HepG2 (cell line): ENCODE measurements around the gene SINHCAF. TPM values are rescaled to one million over a fixed set of nuclear protein-coding genes. Genes with fewer than 3 reads are reported as not detected.

Experiments used
- FOXK2 ChIP-seq: fragments of 450-650 bp; IDR thresholded peaks from 2 replicates; pipeline ENCODE4 v1.6.1; 2016
- LCORL ChIP-seq, 2 experiments: fragments of 450-650 bp in 1 of 2; sonication (generic) in 1 of 2; formaldehyde crosslinking in 1 of 2; IDR thresholded peaks; 2 replicates each; pipeline versions ENCODE4 v1.5.0 to v1.6.1; 2017 to 2020; ENCODE audit warnings: antibody characterized with exemption in 1 of 2, missing genetic modification reagents in 1 of 2
- MAZ ChIP-seq, 2 experiments: sonication (generic) in 1 of 2; formaldehyde crosslinking in 1 of 2; IDR thresholded peaks; 2 replicates each; pipeline versions ENCODE4 v1.5.0 to v1.6.1; 2012 to 2020; ENCODE audit warnings: low read depth in 2 of 2, mild to moderate bottlenecking in 2 of 2, borderline replicate concordance in 1 of 2, improper control_type of control experiment in 1 of 2, low read length in 1 of 2, missing genetic modification reagents in 1 of 2, moderate library complexity in 1 of 2
- NR2C2 ChIP-seq: sonication (generic); formaldehyde crosslinking; IDR thresholded peaks from 2 replicates; pipeline ENCODE4 v1.4.0; 2020; ENCODE audit warnings: missing genetic modification reagents, mild to moderate bottlenecking, moderate library complexity, borderline replicate concordance
- ZBTB1 ChIP-seq: sonication (generic); formaldehyde crosslinking; IDR thresholded peaks from 2 replicates; pipeline ENCODE4 v1.4.0; 2020; ENCODE audit warnings: missing genetic modification reagents, borderline replicate concordance
- ZNF335 ChIP-seq: sonication (generic); formaldehyde crosslinking; IDR thresholded peaks from 2 replicates; pipeline ENCODE4 v1.4.0; 2020; ENCODE audit warnings: missing genetic modification reagents
- ZNF782 ChIP-seq: sonication (generic); formaldehyde crosslinking; IDR thresholded peaks from 2 replicates; pipeline ENCODE4 v1.4.0; 2020; ENCODE audit warnings: missing genetic modification reagents, mild to moderate bottlenecking, borderline replicate concordance
- ZNF883 ChIP-seq: sonication (generic); formaldehyde crosslinking; IDR thresholded peaks from 2 replicates; pipeline ENCODE4 v1.5.1; 2020; ENCODE audit warnings: mild to moderate bottlenecking, missing genetic modification reagents; ENCODE audit errors: not compliant biosample characterization
- polyA plus RNA-seq, 8 experiments: library from polyadenylated mRNA; depleted of rRNA in 3 of 8; stranded (reverse) in 7 of 8; unstranded in 1 of 8; fragments of >200 nt; fragmentation: Illumina TruSeq in 4 of 8; extraction: Trizol in 4 of 8; gene quantifications; 2 replicates each; pipeline versions ENCODE4 v1.2.1 to v1.2.3, GENCODE V29; 2011 to 2016; ENCODE audit warnings: low read depth in 4 of 8, missing spikeins in 1 of 8, mixed read lengths in 1 of 8; ENCODE audit not compliant: insufficient read depth in 1 of 8
- total RNA-seq, 5 experiments: library from RNA; depleted of rRNA; stranded (reverse); fragments of >200 nt; fragmentation: Illumina TruSeq; extraction: Trizol; gene quantifications; 2 replicates each; pipeline ENCODE4 v1.2.3, GENCODE V29; 2016; ENCODE audit warnings: low read depth in 1 of 5
- TF ChIP-seq, protein P1 (sequence below): sonication (generic); formaldehyde crosslinking; IDR thresholded peaks from 2 replicates; pipeline ENCODE4 v1.4.0; 2020; ENCODE audit warnings: missing genetic modification reagents
- TF ChIP-seq, protein P2 (sequence below): IDR thresholded peaks from 2 replicates; pipeline ENCODE4 v1.6.1; 2016; ENCODE audit warnings: missing compliant biosample characterization, missing genetic modification reagents, borderline replicate concordance
- TF ChIP-seq, protein P3 (sequence below): sonication (generic); formaldehyde crosslinking; IDR thresholded peaks from 2 replicates; pipeline ENCODE4 v1.9.0; 2021; ENCODE audit warnings: mild to moderate bottlenecking, missing genetic modification reagents

The SINHCAF gene
- total and polyA plus RNA-seq, 2 of the 13 experiments (the other 11 are each of a cell fraction or from before 2014, with no cell fraction given): 54.6 to 97.8 TPM

DNA sequence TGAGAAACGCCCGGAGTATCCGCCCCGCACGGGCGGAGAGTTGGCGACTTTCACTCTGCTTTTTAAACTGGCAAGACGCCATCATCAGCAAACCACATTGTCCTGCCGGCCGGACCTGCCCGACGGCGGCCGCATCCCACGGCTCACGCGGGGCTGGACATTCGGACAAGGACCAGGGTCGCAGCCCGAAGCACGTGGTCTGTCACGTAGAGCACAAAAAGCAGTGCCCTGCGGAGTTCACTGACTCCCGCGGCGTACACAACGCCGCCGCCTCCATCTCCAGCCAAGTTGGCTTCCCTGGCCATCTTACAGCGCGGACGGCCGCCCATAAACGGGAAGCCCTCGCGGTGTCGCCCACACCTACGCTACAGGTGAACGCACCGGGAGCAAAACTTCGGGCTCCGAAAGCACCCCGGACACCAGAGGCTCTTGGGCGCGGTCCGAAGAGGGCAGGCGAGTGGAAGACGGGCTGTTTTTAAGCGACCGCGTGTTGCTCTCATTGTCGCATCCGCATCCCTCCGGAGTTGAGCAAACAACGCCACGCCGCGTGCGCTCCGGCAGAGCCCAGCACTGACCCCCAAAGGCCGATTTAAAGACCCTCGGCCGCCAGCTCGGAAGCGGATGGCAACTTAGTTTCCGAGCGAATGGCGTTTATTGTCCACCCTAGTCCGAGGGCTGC, 966 bp downstream of the SINHCAF start (continued):
- TF ChIP-seq ZNF883 (CRISPR knock-in tag) (no peak), ZNF782 (CRISPR knock-in tag) (peak; percentile 52; the same call in 1 of the 2 replicates), ZNF335 (CRISPR knock-in tag) (0 out of 2 replicates have a peak, but pooled peaks have one; percentile 5), LCORL (IDR thresholded peaks at IDR 0.05) (no peak), LCORL (CRISPR knock-in tag; IDR thresholded peaks at IDR 0.05) (0 out of 2 replicates have a peak, but pooled peaks have one; percentile 22), ZBTB1 (CRISPR knock-in tag) (no peak), FOXK2 (no peak), MAZ (IDR thresholded peaks at IDR 0.05; ENCODE audit: borderline replicate concordance, low read depth, low read length) (no peak), MAZ (CRISPR knock-in tag; IDR thresholded peaks at IDR 0.05; ENCODE audit: low read depth) (0 out of 2 replicates have a peak, but pooled peaks have one; percentile 27), NR2C2 (CRISPR knock-in tag) (peak; percentile 22; the same call in 1 of the 2 replicates)
- TF ChIP-seq, protein P1, sequence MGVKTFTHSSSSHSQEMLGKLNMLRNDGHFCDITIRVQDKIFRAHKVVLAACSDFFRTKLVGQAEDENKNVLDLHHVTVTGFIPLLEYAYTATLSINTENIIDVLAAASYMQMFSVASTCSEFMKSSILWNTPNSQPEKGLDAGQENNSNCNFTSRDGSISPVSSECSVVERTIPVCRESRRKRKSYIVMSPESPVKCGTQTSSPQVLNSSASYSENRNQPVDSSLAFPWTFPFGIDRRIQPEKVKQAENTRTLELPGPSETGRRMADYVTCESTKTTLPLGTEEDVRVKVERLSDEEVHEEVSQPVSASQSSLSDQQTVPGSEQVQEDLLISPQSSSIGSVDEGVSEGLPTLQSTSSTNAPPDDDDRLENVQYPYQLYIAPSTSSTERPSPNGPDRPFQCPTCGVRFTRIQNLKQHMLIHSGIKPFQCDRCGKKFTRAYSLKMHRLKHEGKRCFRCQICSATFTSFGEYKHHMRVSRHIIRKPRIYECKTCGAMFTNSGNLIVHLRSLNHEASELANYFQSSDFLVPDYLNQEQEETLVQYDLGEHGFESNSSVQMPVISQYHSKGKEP (CRISPR knock-in tag): no peak
- TF ChIP-seq, protein P2, sequence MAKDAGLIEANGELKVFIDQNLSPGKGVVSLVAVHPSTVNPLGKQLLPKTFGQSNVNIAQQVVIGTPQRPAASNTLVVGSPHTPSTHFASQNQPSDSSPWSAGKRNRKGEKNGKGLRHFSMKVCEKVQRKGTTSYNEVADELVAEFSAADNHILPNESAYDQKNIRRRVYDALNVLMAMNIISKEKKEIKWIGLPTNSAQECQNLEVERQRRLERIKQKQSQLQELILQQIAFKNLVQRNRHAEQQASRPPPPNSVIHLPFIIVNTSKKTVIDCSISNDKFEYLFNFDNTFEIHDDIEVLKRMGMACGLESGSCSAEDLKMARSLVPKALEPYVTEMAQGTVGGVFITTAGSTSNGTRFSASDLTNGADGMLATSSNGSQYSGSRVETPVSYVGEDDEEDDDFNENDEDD (CRISPR knock-in tag): no peak
- TF ChIP-seq, protein P3, sequence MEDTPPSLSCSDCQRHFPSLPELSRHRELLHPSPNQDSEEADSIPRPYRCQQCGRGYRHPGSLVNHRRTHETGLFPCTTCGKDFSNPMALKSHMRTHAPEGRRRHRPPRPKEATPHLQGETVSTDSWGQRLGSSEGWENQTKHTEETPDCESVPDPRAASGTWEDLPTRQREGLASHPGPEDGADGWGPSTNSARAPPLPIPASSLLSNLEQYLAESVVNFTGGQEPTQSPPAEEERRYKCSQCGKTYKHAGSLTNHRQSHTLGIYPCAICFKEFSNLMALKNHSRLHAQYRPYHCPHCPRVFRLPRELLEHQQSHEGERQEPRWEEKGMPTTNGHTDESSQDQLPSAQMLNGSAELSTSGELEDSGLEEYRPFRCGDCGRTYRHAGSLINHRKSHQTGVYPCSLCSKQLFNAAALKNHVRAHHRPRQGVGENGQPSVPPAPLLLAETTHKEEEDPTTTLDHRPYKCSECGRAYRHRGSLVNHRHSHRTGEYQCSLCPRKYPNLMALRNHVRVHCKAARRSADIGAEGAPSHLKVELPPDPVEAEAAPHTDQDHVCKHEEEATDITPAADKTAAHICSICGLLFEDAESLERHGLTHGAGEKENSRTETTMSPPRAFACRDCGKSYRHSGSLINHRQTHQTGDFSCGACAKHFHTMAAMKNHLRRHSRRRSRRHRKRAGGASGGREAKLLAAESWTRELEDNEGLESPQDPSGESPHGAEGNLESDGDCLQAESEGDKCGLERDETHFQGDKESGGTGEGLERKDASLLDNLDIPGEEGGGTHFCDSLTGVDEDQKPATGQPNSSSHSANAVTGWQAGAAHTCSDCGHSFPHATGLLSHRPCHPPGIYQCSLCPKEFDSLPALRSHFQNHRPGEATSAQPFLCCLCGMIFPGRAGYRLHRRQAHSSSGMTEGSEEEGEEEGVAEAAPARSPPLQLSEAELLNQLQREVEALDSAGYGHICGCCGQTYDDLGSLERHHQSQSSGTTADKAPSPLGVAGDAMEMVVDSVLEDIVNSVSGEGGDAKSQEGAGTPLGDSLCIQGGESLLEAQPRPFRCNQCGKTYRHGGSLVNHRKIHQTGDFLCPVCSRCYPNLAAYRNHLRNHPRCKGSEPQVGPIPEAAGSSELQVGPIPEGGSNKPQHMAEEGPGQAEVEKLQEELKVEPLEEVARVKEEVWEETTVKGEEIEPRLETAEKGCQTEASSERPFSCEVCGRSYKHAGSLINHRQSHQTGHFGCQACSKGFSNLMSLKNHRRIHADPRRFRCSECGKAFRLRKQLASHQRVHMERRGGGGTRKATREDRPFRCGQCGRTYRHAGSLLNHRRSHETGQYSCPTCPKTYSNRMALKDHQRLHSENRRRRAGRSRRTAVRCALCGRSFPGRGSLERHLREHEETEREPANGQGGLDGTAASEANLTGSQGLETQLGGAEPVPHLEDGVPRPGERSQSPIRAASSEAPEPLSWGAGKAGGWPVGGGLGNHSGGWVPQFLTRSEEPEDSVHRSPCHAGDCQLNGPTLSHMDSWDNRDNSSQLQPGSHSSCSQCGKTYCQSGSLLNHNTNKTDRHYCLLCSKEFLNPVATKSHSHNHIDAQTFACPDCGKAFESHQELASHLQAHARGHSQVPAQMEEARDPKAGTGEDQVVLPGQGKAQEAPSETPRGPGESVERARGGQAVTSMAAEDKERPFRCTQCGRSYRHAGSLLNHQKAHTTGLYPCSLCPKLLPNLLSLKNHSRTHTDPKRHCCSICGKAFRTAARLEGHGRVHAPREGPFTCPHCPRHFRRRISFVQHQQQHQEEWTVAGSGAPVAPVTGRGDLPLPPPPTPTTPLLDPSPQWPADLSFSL (CRISPR knock-in tag): no peak
